Measurements from ENCODE around the gene MIGA2.

MIGA2 gene

GRCh38 chr9:129011170-129011569, 25.3 kb upstream of the MIGA2 start:
- Histone ChIP-seq H3K4me1 (ENCODE audit: control insufficient read depth, insufficient read depth, low read length) (no peaks in the 10 kb centered on the region), H3K9me3 (ENCODE audit: control insufficient read depth, insufficient read depth, low read length) (no peaks in the 10 kb centered on the region), H3K27me3 (ENCODE audit: control insufficient read depth, insufficient read depth, low read length) (no peaks in the 10 kb centered on the region), H3K4me3 (ENCODE audit: low read length) (no peak overlapping the region), H3K36me3 (ENCODE audit: control insufficient read depth, insufficient read depth, low read length) (peaks cover 21% of the 10 kb centered on the region), H3K27ac (ENCODE audit: low read length) (no peak overlapping the region)
- no peak for DNase-seq (ENCODE audit: low read depth, low spot score)
- WGBS (ENCODE audit: insufficient coverage, insufficient read length) = no CpG with 5 or more reads among the region's 19 CpGs

GRCh38 chr9:129011761-129012181, 24.7 kb upstream of the MIGA2 start:
- H3K27ac ChIP-seq (ENCODE audit: low read length) = no peak overlapping the region
- no peak for DNase-seq (ENCODE audit: low read depth, low spot score)
- no peaks in the 10 kb centered on the region for H3K27me3 ChIP-seq (ENCODE audit: control insufficient read depth, insufficient read depth, low read length)
- peaks cover 21% of the 10 kb centered on the region for H3K36me3 ChIP-seq (ENCODE audit: control insufficient read depth, insufficient read depth, low read length)
- no peaks in the 10 kb centered on the region for H3K4me1 ChIP-seq (ENCODE audit: control insufficient read depth, insufficient read depth, low read length)
- H3K9me3 ChIP-seq (ENCODE audit: control insufficient read depth, insufficient read depth, low read length) = no peaks in the 10 kb centered on the region
- no CpG with 5 or more reads among the region's 11 CpGs for WGBS (ENCODE audit: insufficient coverage, insufficient read length)
- no peak overlapping the region for H3K4me3 ChIP-seq (ENCODE audit: low read length)

GRCh38 chr9:129012343-129012742, 24.1 kb upstream of the MIGA2 start:
- DNase-seq (ENCODE audit: low read depth, low spot score) = no peak
- WGBS (ENCODE audit: insufficient coverage, insufficient read length) = no CpG with 5 or more reads among the region's 7 CpGs
- H3K36me3 ChIP-seq (ENCODE audit: control insufficient read depth, insufficient read depth, low read length) = peaks cover 21% of the 10 kb centered on the region
- H3K4me1 ChIP-seq (ENCODE audit: control insufficient read depth, insufficient read depth, low read length) = no peaks in the 10 kb centered on the region
- H3K27me3 ChIP-seq (ENCODE audit: control insufficient read depth, insufficient read depth, low read length) = no peaks in the 10 kb centered on the region
- H3K9me3 ChIP-seq (ENCODE audit: control insufficient read depth, insufficient read depth, low read length) = no peaks in the 10 kb centered on the region
- H3K27ac ChIP-seq (ENCODE audit: low read length) = no peak overlapping the region
- no peak overlapping the region for H3K4me3 ChIP-seq (ENCODE audit: low read length)

GRCh38 chr9:129012893-129013448, 23.5 kb upstream of the MIGA2 start:
- Histone ChIP-seq H3K4me1 (ENCODE audit: control insufficient read depth, insufficient read depth, low read length) (no peaks in the 10 kb centered on the region), H3K4me3 (ENCODE audit: low read length) (no peak overlapping the region), H3K9me3 (ENCODE audit: control insufficient read depth, insufficient read depth, low read length) (no peaks in the 10 kb centered on the region), H3K27me3 (ENCODE audit: control insufficient read depth, insufficient read depth, low read length) (no peaks in the 10 kb centered on the region), H3K36me3 (ENCODE audit: control insufficient read depth, insufficient read depth, low read length) (peaks cover 21% of the 10 kb centered on the region), H3K27ac (ENCODE audit: low read length) (no peak overlapping the region)
- no peak for DNase-seq (ENCODE audit: low read depth, low spot score)
- WGBS (ENCODE audit: insufficient coverage, insufficient read length) = no CpG with 5 or more reads among the region's 16 CpGs

GRCh38 chr9:129013674-129014073, 22.8 kb upstream of the MIGA2 start:
- no peak for DNase-seq (ENCODE audit: low read depth, low spot score)
- H3K36me3 ChIP-seq (ENCODE audit: control insufficient read depth, insufficient read depth, low read length) = peaks cover 21% of the 10 kb centered on the region
- H3K4me1 ChIP-seq (ENCODE audit: control insufficient read depth, insufficient read depth, low read length) = no peaks in the 10 kb centered on the region
- WGBS (ENCODE audit: insufficient coverage, insufficient read length) = no CpG with 5 or more reads among the region's 11 CpGs
- H3K4me3 ChIP-seq (ENCODE audit: low read length) = no peak overlapping the region
- H3K9me3 ChIP-seq (ENCODE audit: control insufficient read depth, insufficient read depth, low read length) = no peaks in the 10 kb centered on the region
- H3K27me3 ChIP-seq (ENCODE audit: control insufficient read depth, insufficient read depth, low read length) = no peaks in the 10 kb centered on the region
- no peak overlapping the region for H3K27ac ChIP-seq (ENCODE audit: low read length)

GRCh38 chr9:129014124-129014523, 22.3 kb upstream of the MIGA2 start:
- Histone ChIP-seq H3K9me3 (ENCODE audit: control insufficient read depth, insufficient read depth, low read length) (no peaks in the 10 kb centered on the region), H3K4me3 (ENCODE audit: low read length) (no peak overlapping the region), H3K36me3 (ENCODE audit: control insufficient read depth, insufficient read depth, low read length) (peaks cover 21% of the 10 kb centered on the region), H3K27me3 (ENCODE audit: control insufficient read depth, insufficient read depth, low read length) (no peaks in the 10 kb centered on the region), H3K27ac (ENCODE audit: low read length) (no peak overlapping the region), H3K4me1 (ENCODE audit: control insufficient read depth, insufficient read depth, low read length) (no peaks in the 10 kb centered on the region)
- no CpG with 5 or more reads among the region's 11 CpGs for WGBS (ENCODE audit: insufficient coverage, insufficient read length)
- no peak for DNase-seq (ENCODE audit: low read depth, low spot score)

GRCh38 chr9:129014608-129015007, 21.8 kb upstream of the MIGA2 start:
- H3K27ac ChIP-seq (ENCODE audit: low read length) = no peak overlapping the region
- WGBS (ENCODE audit: insufficient coverage, insufficient read length) = no CpG with 5 or more reads among the region's 8 CpGs
- DNase-seq (ENCODE audit: low read depth, low spot score) = no peak
- H3K4me3 ChIP-seq (ENCODE audit: low read length) = no peak overlapping the region
- peaks cover 21% of the 10 kb centered on the region for H3K36me3 ChIP-seq (ENCODE audit: control insufficient read depth, insufficient read depth, low read length)
- no peaks in the 10 kb centered on the region for H3K27me3 ChIP-seq (ENCODE audit: control insufficient read depth, insufficient read depth, low read length)
- H3K9me3 ChIP-seq (ENCODE audit: control insufficient read depth, insufficient read depth, low read length) = no peaks in the 10 kb centered on the region
- H3K4me1 ChIP-seq (ENCODE audit: control insufficient read depth, insufficient read depth, low read length) = no peaks in the 10 kb centered on the region

- Histone ChIP-seq H3K27ac (ENCODE audit: low read length) (no peak overlapping the region), H3K36me3 (ENCODE audit: control insufficient read depth, insufficient read depth, low read length) (no peaks in the 10 kb centered on the region; the same call in 1 of the 2 replicates), H3K27me3 (ENCODE audit: control insufficient read depth, insufficient read depth, low read length) (no peaks in the 10 kb centered on the region), H3K9me3 (ENCODE audit: control insufficient read depth, insufficient read depth, low read length) (no peaks in the 10 kb centered on the region), H3K4me1 (ENCODE audit: control insufficient read depth, insufficient read depth, low read length) (0 out of 2 replicates have a peak, but pooled peaks cover 2% of the 10 kb centered on the region), H3K4me3 (ENCODE audit: low read length) (no peak overlapping the region)
- no peak for DNase-seq (ENCODE audit: low read depth, low spot score)
- WGBS (ENCODE audit: insufficient coverage, insufficient read length) = no CpG with 5 or more reads among the region's 8 CpGs
These were observed 15.3 kb upstream of the MIGA2 start for GRCh38 chr9:129021091-129021490.

- Histone ChIP-seq H3K9me3 (ENCODE audit: control insufficient read depth, insufficient read depth, low read length) (no peaks in the 10 kb centered on the region), H3K36me3 (ENCODE audit: control insufficient read depth, insufficient read depth, low read length) (no peaks in the 10 kb centered on the region; the same call in 1 of the 2 replicates), H3K27me3 (ENCODE audit: control insufficient read depth, insufficient read depth, low read length) (no peaks in the 10 kb centered on the region), H3K4me3 (ENCODE audit: low read length) (no peak overlapping the region), H3K4me1 (ENCODE audit: control insufficient read depth, insufficient read depth, low read length) (0 out of 2 replicates have a peak, but pooled peaks cover 2% of the 10 kb centered on the region), H3K27ac (ENCODE audit: low read length) (no peak overlapping the region)
- no peak for DNase-seq (ENCODE audit: low read depth, low spot score)
- WGBS (ENCODE audit: insufficient coverage, insufficient read length) = no CpG with 5 or more reads among the region's 9 CpGs
These were observed 14.4 kb upstream of the MIGA2 start for GRCh38 chr9:129022037-129022436.

- Histone ChIP-seq H3K27ac (ENCODE audit: low read length) (no peak overlapping the region), H3K4me3 (ENCODE audit: low read length) (no peak overlapping the region), H3K36me3 (ENCODE audit: control insufficient read depth, insufficient read depth, low read length) (no peaks in the 10 kb centered on the region; the same call in 1 of the 2 replicates), H3K4me1 (ENCODE audit: control insufficient read depth, insufficient read depth, low read length) (0 out of 2 replicates have a peak, but pooled peaks cover 3% of the 10 kb centered on the region), H3K27me3 (ENCODE audit: control insufficient read depth, insufficient read depth, low read length) (no peaks in the 10 kb centered on the region), H3K9me3 (ENCODE audit: control insufficient read depth, insufficient read depth, low read length) (no peaks in the 10 kb centered on the region)
- no peak for DNase-seq (ENCODE audit: low read depth, low spot score)
- no CpG with 5 or more reads among the region's 16 CpGs for WGBS (ENCODE audit: insufficient coverage, insufficient read length)
These were observed 13.2 kb upstream of the MIGA2 start for GRCh38 chr9:129023036-129023907.
